GM10266 (cell line): ENCODE data around the gene DCX.

ENCODE experiments used
- DNase-seq: peaks from one replicate; pipeline ENCODE4 v3.0.0; 2012; ENCODE audit errors: extremely low spot score
- CTCF ChIP-seq: IDR thresholded peaks from 2 replicates; pipeline ENCODE4 v1.5.1; 2012; ENCODE audit warnings: mild to moderate bottlenecking, low read depth; ENCODE audit not compliant: control insufficient read depth, insufficient read depth; ENCODE audit errors: missing control alignments

Gene DCX

DNA sequence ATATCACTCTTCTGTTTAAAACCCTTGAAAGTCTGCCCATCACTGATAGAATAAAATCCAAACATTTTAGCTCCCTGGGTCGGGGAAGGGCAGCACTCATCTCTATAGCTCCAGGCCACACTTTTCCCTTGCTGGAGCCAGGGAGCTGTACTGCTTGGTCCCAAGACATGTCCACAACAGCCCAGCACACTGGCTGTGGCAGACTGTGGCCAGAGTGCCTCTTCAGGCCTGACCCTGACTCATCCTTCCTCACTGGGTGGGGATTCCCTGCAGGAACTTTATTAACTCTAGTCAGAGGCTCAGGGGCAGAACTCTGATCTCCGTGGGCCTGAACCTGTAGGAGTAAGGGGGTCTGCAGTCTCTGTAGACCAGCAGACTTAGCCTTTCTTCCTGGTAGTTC lies 71.9 kb downstream of the DCX start:
- no peak for TF ChIP-seq CTCF
- DNase-seq, result no peak

DNA sequence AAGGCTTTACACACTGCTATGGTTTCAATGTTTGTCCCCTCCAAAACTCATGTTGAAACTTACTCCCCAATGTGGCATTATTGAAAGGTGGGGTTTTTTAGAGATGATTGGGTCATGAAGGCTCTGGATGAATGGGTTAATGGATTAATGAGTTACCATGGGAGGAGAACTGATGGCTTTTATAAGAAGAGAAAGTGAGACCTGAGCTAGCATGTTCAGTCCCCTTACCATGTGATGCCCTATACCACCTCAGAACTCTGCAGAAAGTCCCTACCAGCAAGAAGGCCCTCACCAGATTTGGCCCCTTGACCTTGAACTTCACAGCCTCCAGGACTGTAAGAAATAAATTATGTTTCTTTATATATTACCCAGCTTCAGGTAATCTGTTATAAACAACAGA lies 72.8 kb downstream of the DCX start:
- DNase-seq, result no peak
- no peak for TF ChIP-seq CTCF

DNA sequence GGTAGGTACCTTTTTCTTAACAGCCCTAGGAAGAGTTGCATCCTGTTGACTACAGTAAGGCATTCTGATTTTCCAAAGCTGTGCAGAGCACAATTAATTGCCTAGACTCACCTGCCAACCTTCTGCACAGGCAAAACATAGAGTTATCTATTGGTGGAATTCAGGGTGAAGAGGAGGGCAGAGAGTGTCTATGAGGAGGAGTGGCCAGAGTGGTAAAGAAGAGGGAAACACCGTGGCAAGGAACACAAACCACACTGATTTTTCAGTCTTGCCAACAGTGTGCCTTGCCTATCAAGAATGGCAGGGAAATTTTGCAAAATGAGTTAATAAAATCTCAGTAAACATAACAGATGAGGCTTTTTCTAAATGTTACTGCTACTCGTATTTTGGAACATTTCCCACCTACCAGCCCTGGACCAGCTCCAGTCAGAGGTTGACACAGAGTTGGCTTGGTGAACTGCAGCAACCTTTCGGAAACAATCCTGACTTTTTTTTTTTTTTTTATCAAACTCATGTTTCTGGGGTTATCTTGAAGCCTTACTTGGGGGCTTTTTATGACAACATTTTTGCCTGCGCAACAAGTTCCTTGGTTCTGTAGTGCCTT lies 73.8 kb downstream of the DCX start:
- no peak for TF ChIP-seq CTCF
- DNase-seq, result no peak

GRCh38 chrX:111337067-111337637 lies 74.8 kb downstream of the DCX start:
- no peak for TF ChIP-seq CTCF
- DNase-seq, result no peak

DNA sequence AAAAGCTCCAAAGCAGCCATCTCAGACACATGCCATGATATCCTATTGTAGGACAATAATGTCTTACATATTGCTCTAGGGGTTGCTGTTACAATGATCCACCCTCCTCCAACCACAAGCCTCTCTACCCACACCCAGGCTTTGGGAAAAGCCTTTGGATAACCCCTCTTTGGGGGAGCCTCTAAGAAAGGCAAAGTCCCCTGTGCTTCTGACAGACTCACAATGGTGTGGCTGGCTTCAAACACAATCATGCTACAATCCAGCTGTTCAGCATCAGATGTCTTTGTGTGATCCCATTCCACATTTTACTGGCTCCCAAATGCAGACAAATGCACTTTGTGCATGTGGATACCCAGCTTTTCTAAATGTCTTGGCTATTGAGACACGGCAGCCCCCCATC lies 75.9 kb downstream of the DCX start:
- no peak for TF ChIP-seq CTCF
- no peak for DNase-seq

- TF ChIP-seq CTCF, result no peak
These were observed 82.6 kb downstream of the DCX start for GRCh38 chrX:111329370-111329769.

GRCh38 chrX:111328858-111329257 lies 83.1 kb downstream of the DCX start:
- DNase-seq, result no peak
- TF ChIP-seq CTCF, result no peak

More at GRCh38 chrX:111329370-111329769, 82.6 kb downstream of the DCX start:
- DNase-seq, result no peak
